ENCODE data around the gene HMCES. TPM values are rescaled to one million over a fixed set of nuclear protein-coding genes. Genes with fewer than 3 reads are reported as not detected.

Gene HMCES
- total and polyA plus RNA-seq, 2 of the 13 experiments (the other 11 are each of a cell fraction or from before 2014, with no cell fraction given) = 16.1 to 37.5 TPM

DNA sequence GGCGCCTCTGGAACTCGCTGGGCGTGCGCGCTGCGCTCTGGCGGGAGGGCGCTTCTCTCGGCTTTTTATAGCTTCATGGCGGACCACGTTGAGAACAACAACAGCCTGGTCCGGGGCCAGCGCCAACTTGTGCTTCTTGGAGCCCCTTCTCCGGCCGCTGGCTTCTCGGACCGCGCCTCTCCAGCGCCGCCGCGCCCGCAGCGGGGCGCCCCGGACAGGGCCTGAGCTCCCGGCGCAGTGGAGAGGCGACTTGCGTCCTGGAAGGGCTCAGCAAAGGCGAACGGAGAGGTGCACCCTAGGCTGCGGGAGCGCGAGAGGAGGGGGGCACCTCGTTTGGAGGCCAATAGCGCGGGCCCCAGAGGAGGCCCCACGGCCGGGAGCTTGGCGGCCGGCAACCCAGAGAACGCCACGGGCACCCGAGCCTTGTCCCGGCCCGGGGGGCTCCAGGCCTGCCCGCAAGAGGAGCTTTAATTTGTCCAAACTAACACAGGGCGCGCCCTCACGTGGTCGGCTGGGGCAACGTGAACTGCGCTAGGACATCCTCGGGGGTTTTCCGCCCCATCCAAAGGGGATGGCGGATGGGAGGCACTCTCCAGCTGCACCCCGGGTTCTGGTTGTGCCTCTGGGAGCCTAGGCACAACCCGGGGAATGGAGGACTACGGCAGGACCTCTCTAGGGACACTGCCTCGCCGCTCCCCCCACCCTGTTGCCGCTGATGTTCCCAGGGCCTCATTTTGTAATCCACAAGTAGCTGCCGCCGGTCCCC is 37.8 kb downstream of the HMCES start (continued):
- TF ChIP-seq CREB1 (IDR thresholded peaks at IDR 0.05) = no peak
- TF ChIP-seq CREB1 (CRISPR knock-in tag; IDR thresholded peaks at IDR 0.05) = no peak
- TF ChIP-seq NFYC (CRISPR knock-in tag; IDR thresholded peaks at IDR 0.05) = peak; percentile 8; the same call in 1 of the 2 replicates
- TF ChIP-seq ZNF317 (CRISPR knock-in tag; IDR thresholded peaks at IDR 0.05) = peak; percentile 37; the same call in 1 of the 2 replicates
- TF ChIP-seq, protein P1, sequence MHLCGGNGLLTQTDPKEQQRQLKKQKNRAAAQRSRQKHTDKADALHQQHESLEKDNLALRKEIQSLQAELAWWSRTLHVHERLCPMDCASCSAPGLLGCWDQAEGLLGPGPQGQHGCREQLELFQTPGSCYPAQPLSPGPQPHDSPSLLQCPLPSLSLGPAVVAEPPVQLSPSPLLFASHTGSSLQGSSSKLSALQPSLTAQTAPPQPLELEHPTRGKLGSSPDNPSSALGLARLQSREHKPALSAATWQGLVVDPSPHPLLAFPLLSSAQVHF (CRISPR knock-in tag; IDR thresholded peaks at IDR 0.05) = no peak
- TF ChIP-seq ZMYM3 (CRISPR knock-in tag; IDR thresholded peaks at IDR 0.05) = no peak
- TF ChIP-seq ZNF337 (CRISPR knock-in tag; IDR thresholded peaks at IDR 0.05; ENCODE audit: borderline replicate concordance, low read depth) = peak; percentile 26; the same call in 1 of the 2 replicates
- peak; percentile 87; the same call in 1 of the 2 replicates for TF ChIP-seq KLF15 (CRISPR knock-in tag; IDR thresholded peaks at IDR 0.05; ENCODE audit: borderline replicate concordance)
- no peak for TF ChIP-seq ATRX (CRISPR knock-in tag; IDR thresholded peaks at IDR 0.05; ENCODE audit: borderline replicate concordance)
- TF ChIP-seq ZNF121 (CRISPR knock-in tag; IDR thresholded peaks at IDR 0.05) = no peak
- no peak for TF ChIP-seq ZNF816 (CRISPR knock-in tag; IDR thresholded peaks at IDR 0.05; ENCODE audit: borderline replicate concordance)
- no peak for TF ChIP-seq ZNF280D (CRISPR knock-in tag; IDR thresholded peaks at IDR 0.05)
- TF ChIP-seq HMGA1 (CRISPR knock-in tag; conservative IDR thresholded peaks at IDR 0.05) = no peak
- no peak for TF ChIP-seq ZNF644 (CRISPR knock-in tag; IDR thresholded peaks at IDR 0.05; ENCODE audit: low read depth)
- TF ChIP-seq ZNF414 (CRISPR knock-in tag; IDR thresholded peaks at IDR 0.05) = 0 out of 2 replicates have a peak, but pooled peaks have one; percentile 54
- peak; percentile 84 for TF ChIP-seq UBTF (CRISPR knock-in tag; IDR thresholded peaks at IDR 0.05)
- TF ChIP-seq, protein P2, sequence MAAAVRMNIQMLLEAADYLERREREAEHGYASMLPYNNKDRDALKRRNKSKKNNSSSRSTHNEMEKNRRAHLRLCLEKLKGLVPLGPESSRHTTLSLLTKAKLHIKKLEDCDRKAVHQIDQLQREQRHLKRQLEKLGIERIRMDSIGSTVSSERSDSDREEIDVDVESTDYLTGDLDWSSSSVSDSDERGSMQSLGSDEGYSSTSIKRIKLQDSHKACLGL (CRISPR knock-in tag; IDR thresholded peaks at IDR 0.05) = peak; percentile 66; the same call in 1 of the 2 replicates
- TF ChIP-seq ZNF83 (CRISPR knock-in tag; IDR thresholded peaks at IDR 0.05; ENCODE audit: borderline replicate concordance) = no peak
- no peak for TF ChIP-seq ZNF17 (CRISPR knock-in tag; IDR thresholded peaks at IDR 0.05)
- peak; percentile 73; the same call in 1 of the 2 replicates for TF ChIP-seq SIN3B (IDR thresholded peaks at IDR 0.05; ENCODE audit: low read length)
- peak; percentile 20; the same call in 1 of the 2 replicates for TF ChIP-seq ZNF547 (CRISPR knock-in tag; IDR thresholded peaks at IDR 0.05)
- TF ChIP-seq ZNF224 (CRISPR knock-in tag; IDR thresholded peaks at IDR 0.05) = no peak
- TF ChIP-seq ZNF768 (CRISPR knock-in tag; IDR thresholded peaks at IDR 0.05) = peak; percentile 75
- no peak for TF ChIP-seq MTF1 (CRISPR knock-in tag; IDR thresholded peaks at IDR 0.05)
